Measurements from ENCODE around the gene ENPP6. TPM values are rescaled to one million over a fixed set of nuclear protein-coding genes. Genes with fewer than 3 reads are reported as not detected.
"Not testable (repeated sequence)": the region's sequence is repeated elsewhere in the genome, so short reads cannot be mapped to it uniquely, and the experiment has no call there.

The ENPP6 gene
- polyA plus RNA-seq, 2 of the 4 experiments (the other 2 are of a cell fraction) = not detected

GRCh38 chr4:184051262-184051661 lies 166.4 kb downstream of the ENPP6 start:
- DNase-seq (ENCODE audit: low read depth in 1 of 2, low spot score in 1 of 2); H3K4me2 ChIP-seq; H3K27ac ChIP-seq; FAIRE-seq; ATAC-seq; POLR2A ChIA-PET; H3K4me3 ChIP-seq; H3K4me1 ChIP-seq; CTCF ChIA-PET: not testable (repeated sequence)
- peaks cover 14% of the 10 kb centered on the region for H3K9me3 ChIP-seq
- 80% methylated on average over 4 of the region's 4 CpGs for WGBS (ENCODE audit: missing lambda C conversion rate)

- Histone ChIP-seq H3K4me2 (no peak overlapping the region), H3K27ac (no peak overlapping the region), H3K4me1 (no peaks in the 10 kb centered on the region), H3K9me3 (peaks cover 23% of the 10 kb centered on the region), H3K4me3 (no peak overlapping the region)
- WGBS (ENCODE audit: missing lambda C conversion rate) = 3% methylated on average over 1 of the region's 1 CpG
- FAIRE-seq = no peak
- no peak for TF ChIP-seq ZSCAN20 (CRISPR knock-in tag; IDR thresholded peaks at IDR 0.05)
- no peak for TF ChIP-seq E2F6 (IDR thresholded peaks at IDR 0.05; ENCODE audit: borderline replicate concordance, low read depth)
- TF ChIP-seq RAD21 (conservative IDR thresholded peaks at IDR 0.05 in 1 of 2, IDR thresholded peaks at IDR 0.05 in 1 of 2) = no peak
- no peak for TF ChIP-seq NFE2L2 (conservative IDR thresholded peaks at IDR 0.05; ENCODE audit: low read length)
- no peak for TF ChIP-seq PBX3 (IDR thresholded peaks at IDR 0.05)
- TF ChIP-seq RARB (CRISPR knock-in tag; IDR thresholded peaks at IDR 0.05) = no peak
- POLR2A ChIA-PET = no interaction called here
- no peak for DNase-seq (ENCODE audit: low read depth in 1 of 2, low spot score in 1 of 2)
- CTCF ChIA-PET = no interaction called here
- no peak for ATAC-seq
Observed at GRCh38 chr4:184046148-184046547, 171.5 kb downstream of the ENPP6 start.

- CTCF ChIA-PET = no interaction called here
- 57% methylated on average over 10 of the region's 10 CpGs for WGBS (ENCODE audit: missing lambda C conversion rate)
- no peaks in the 10 kb centered on the region for H3K4me1 ChIP-seq
- POLR2A ChIA-PET = no interaction called here
- peaks cover 9% of the 10 kb centered on the region; the same call in 1 of the 3 replicates for H3K9me3 ChIP-seq
- no peak for TF ChIP-seq CTCF (IDR thresholded peaks at IDR 0.05)
- no peak for TF ChIP-seq POLR2A (IDR thresholded peaks at IDR 0.05; ENCODE audit: low read length)
- no peak for TF ChIP-seq USF2 (IDR thresholded peaks at IDR 0.05)
- TF ChIP-seq RCOR1 (IDR thresholded peaks at IDR 0.05; ENCODE audit: low read depth, low read length) = no peak
- no peak for TF ChIP-seq JUNB (IDR thresholded peaks at IDR 0.05)
- no peak for TF ChIP-seq ESRRA (IDR thresholded peaks at IDR 0.05; ENCODE audit: borderline replicate concordance, low read length)
- TF ChIP-seq MAZ (IDR thresholded peaks at IDR 0.05; ENCODE audit: borderline replicate concordance, low read depth, low read length) = no peak
- no peak for TF ChIP-seq GATA3 (IDR thresholded peaks at IDR 0.05; ENCODE audit: borderline replicate concordance)
- no peak for TF ChIP-seq BHLHE40 (IDR thresholded peaks at IDR 0.05; ENCODE audit: low read depth, low read length)
- TF ChIP-seq ZFP36 (IDR thresholded peaks at IDR 0.05; ENCODE audit: borderline replicate concordance, partially characterized antibody) = no peak
- TF ChIP-seq KDM1A (IDR thresholded peaks at IDR 0.05; ENCODE audit: low read depth) = no peak
- no peak for TF ChIP-seq BCL3 (IDR thresholded peaks at IDR 0.05)
- TF ChIP-seq NR3C1 (IDR thresholded peaks at IDR 0.05) = no peak
- TF ChIP-seq MAX (IDR thresholded peaks at IDR 0.05) = no peak
- TF ChIP-seq TP53 (CRISPR knock-in tag; IDR thresholded peaks at IDR 0.05) = no peak
- no peak for TF ChIP-seq EP300 (IDR thresholded peaks at IDR 0.05)
- no peak for TF ChIP-seq FOSB (CRISPR knock-in tag; IDR thresholded peaks at IDR 0.05)
- TF ChIP-seq MYC (IDR thresholded peaks at IDR 0.05; ENCODE audit: borderline replicate concordance, low read length) = no peak
- TF ChIP-seq REST (IDR thresholded peaks at IDR 0.05) = no peak
- TF ChIP-seq MAFK (IDR thresholded peaks at IDR 0.05; ENCODE audit: partially characterized antibody) = no peak
- H3K27ac ChIP-seq = no peak overlapping the region
- DNase-seq (ENCODE audit: low read depth in 1 of 2, low spot score in 1 of 2) = no peak
- H3K4me2 ChIP-seq = no peak overlapping the region
- no peak for ATAC-seq
- H3K4me3 ChIP-seq = no peak overlapping the region
- no peak for FAIRE-seq
Observed at GRCh38 chr4:184041156-184041555, 176.5 kb downstream of the ENPP6 start.
